ENCODE results near the gene RIMOC1. TPM values are rescaled to one million over a fixed set of nuclear protein-coding genes. Genes with fewer than 3 reads are reported as not detected.
"Not testable (repeated sequence)": the region's sequence is repeated elsewhere in the genome, so short reads cannot be mapped to it uniquely, and the experiment has no call there.

The RIMOC1 gene
- total and polyA plus RNA-seq, 7 donors = 2.1 to 9.7 (median 6.8) TPM

GRCh38 chr5:41932770-41933169 lies 28.6 kb downstream of the RIMOC1 start:
- no peaks in the 10 kb centered on the region for H3K9me3 ChIP-seq
- intact Hi-C loops (cut with DNase I) = no loop called here
- DNase-seq = no peak
- TF ChIP-seq CTCF (IDR thresholded peaks at IDR 0.05) = no peak
- no peak overlapping the region for H3K4me3 ChIP-seq
- H3K36me3 ChIP-seq (ENCODE audit: insufficient read depth in 1 of 2, low read depth in 1 of 2) = peaks cover 0 to 70% of the 10 kb centered on the region in 2 donors
- H3K27me3 ChIP-seq (ENCODE audit: insufficient read depth in 3 of 3, low read length in 2 of 3) = no peaks in the 10 kb centered on the region
- H3K27ac ChIP-seq = no peak overlapping the region
- no peak for ATAC-seq
- 91 to 93% (median 92%) methylated on average over 2 of the region's 2 CpGs for WGBS, 3 donors
- no peaks in the 10 kb centered on the region for H3K4me1 ChIP-seq

GRCh38 chr5:41935544-41935943 lies 31.4 kb downstream of the RIMOC1 start:
- Histone ChIP-seq H3K27me3 (ENCODE audit: insufficient read depth in 3 of 3, low read length in 2 of 3) (no peaks in the 10 kb centered on the region), H3K9me3 (no peaks in the 10 kb centered on the region), H3K36me3 (ENCODE audit: insufficient read depth in 1 of 2, low read depth in 1 of 2) (peaks cover 0 to 79% of the 10 kb centered on the region in 2 donors), H3K4me1 (no peaks in the 10 kb centered on the region), H3K4me3 (no peak overlapping the region), H3K27ac (no peak overlapping the region)
- intact Hi-C loops (cut with DNase I) = no loop called here
- ATAC-seq (no peak), DNase-seq (no peak)
- no peak for TF ChIP-seq CTCF (IDR thresholded peaks at IDR 0.05)

GRCh38 chr5:41940641-41941040 lies 36.5 kb downstream of the RIMOC1 start:
- Histone ChIP-seq H3K4me3 (no peak overlapping the region), H3K27me3 (ENCODE audit: insufficient read depth in 3 of 3, low read length in 2 of 3) (no peaks in the 10 kb centered on the region), H3K27ac (no peak overlapping the region), H3K36me3 (ENCODE audit: insufficient read depth in 1 of 2, low read depth in 1 of 2) (peaks cover 0 to 63% of the 10 kb centered on the region in 2 donors), H3K4me1 (no peaks in the 10 kb centered on the region), H3K9me3 (no peaks in the 10 kb centered on the region)
- DNase-seq = no peak
- intact Hi-C loops (cut with DNase I) = no loop called here
- 99 to 100% (median 100%) methylated on average over 1 of the region's 1 CpG for WGBS, 3 donors
- no peak for TF ChIP-seq CTCF (IDR thresholded peaks at IDR 0.05)
- ATAC-seq = no peak

GRCh38 chr5:41945332-41945955 lies 41.3 kb downstream of the RIMOC1 start:
- H3K27ac ChIP-seq; H3K4me1 ChIP-seq; intact Hi-C loops (cut with DNase I); H3K4me3 ChIP-seq; ATAC-seq; H3K27me3 ChIP-seq (ENCODE audit: insufficient read depth in 3 of 3, low read length in 2 of 3); H3K9me3 ChIP-seq; DNase-seq: not testable (repeated sequence)
- 85 to 92% (median 91%) methylated on average over 7 of the region's 7 CpGs for WGBS, 3 donors
- peaks cover 0 to 26% of the 10 kb centered on the region in 2 donors for H3K36me3 ChIP-seq (ENCODE audit: insufficient read depth in 1 of 2, low read depth in 1 of 2)

- ATAC-seq (no peak), DNase-seq (no peak)
- no peaks in the 10 kb centered on the region for H3K4me1 ChIP-seq
- H3K4me3 ChIP-seq = no peak overlapping the region
- peaks cover 3% of the 10 kb centered on the region for H3K9me3 ChIP-seq
- no peaks in the 10 kb centered on the region for H3K36me3 ChIP-seq (ENCODE audit: insufficient read depth in 1 of 2, low read depth in 1 of 2)
- no peaks in the 10 kb centered on the region for H3K27me3 ChIP-seq (ENCODE audit: insufficient read depth in 3 of 3, low read length in 2 of 3)
- 71 to 79% (median 72%) methylated on average over 3 of the region's 3 CpGs for WGBS, 3 donors
- no peak for TF ChIP-seq CTCF (IDR thresholded peaks at IDR 0.05)
- no peak overlapping the region for H3K27ac ChIP-seq
- intact Hi-C loops (cut with DNase I) = no loop called here
Observed at GRCh38 chr5:41951224-41951623, 47.1 kb downstream of the RIMOC1 start.

Other genes starting within 250 kb of the RIMOC1 start
- 10 to 100 TPM; 10.7 to 22.1 (median 20.5) TPM for gene OXCT1, start 33.9 kb upstream of the RIMOC1 start, total RNA-seq
- 1 to 10 TPM; 5.5 to 7.1 (median 5.9) TPM for gene OXCT1, start 33.9 kb upstream of the RIMOC1 start, polyA plus RNA-seq
- gene FBXO4, start 20.9 kb downstream of the RIMOC1 start, total RNA-seq = 1 to 10 TPM; 2.6 to 4.3 (median 3.1) TPM
- 1 to 10 TPM; 1.2 to 2.2 (median 2.2) TPM for gene FBXO4, start 20.9 kb downstream of the RIMOC1 start, polyA plus RNA-seq